GM19025 (cell line): ENCODE data around the gene CABS1.

Experiments used
- ATAC-seq: cut with Tn5 transposase; IDR thresholded peaks from one replicate; pipeline ENCODE4 v1.9.1; 2021; ENCODE audit warnings: mild to moderate bottlenecking, low read depth, moderate library complexity; ENCODE audit not compliant: unreplicated experiment

Gene CABS1

DNA sequence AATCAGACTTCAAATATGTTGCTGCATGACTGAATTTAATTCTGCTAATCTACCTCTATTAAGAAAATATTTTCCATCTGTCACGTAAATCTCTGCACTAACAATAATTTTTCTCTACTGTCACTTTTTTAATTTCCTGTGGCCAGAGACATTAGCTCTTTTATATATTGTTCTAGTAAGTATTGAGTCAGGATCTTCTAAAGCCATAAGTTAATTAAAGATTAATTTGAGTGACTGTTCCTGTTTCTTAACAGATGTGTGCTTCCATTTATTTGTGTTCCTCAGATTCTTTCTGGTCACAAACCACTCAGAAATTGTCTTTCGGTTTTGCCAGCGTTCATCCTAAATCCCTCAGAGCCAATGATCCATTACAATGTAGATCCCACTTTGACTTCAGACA, 45.8 kb downstream of the CABS1 start:
- no peak for ATAC-seq

DNA sequence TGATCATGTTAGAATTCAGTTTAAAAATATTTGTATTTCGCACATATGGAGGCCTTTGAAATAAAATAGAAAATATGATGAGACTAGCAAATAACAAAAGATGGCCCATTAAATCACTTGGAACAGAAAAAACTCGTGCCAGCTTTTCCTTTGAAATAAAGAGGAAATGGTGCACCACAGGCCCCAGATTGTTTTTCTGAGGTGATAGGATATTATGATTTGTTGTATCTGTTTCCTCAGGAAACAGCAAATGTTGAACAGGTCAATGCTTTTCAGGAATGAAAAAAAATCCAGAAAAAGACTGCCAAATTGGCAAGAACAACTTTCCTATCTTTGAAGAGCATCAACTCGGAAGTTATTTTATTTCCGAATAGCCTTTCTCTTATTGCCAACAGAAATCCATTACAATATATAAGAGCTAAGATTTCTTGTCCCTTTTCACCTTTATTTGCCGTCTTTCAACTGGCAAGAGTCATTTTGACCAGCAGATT, 48.0 kb downstream of the CABS1 start, which contains the start of gene SMR3B:
SMR3B (plus strand) TSS at position 441 of the 491 bp plus-strand sequence. CDS start 1,380 bp downstream, outside the sequence.
- no peak for ATAC-seq
